ENCODE measurements around the gene YAP1. TPM values are rescaled to one million over a fixed set of nuclear protein-coding genes. Genes with fewer than 3 reads are reported as not detected.

YAP1 gene
- total RNA-seq: under 1 TPM in 1 of 5 experiments, not detected in 4; 0.15 TPM
- not detected for polyA plus RNA-seq
- not detected for total RNA-seq

DNA sequence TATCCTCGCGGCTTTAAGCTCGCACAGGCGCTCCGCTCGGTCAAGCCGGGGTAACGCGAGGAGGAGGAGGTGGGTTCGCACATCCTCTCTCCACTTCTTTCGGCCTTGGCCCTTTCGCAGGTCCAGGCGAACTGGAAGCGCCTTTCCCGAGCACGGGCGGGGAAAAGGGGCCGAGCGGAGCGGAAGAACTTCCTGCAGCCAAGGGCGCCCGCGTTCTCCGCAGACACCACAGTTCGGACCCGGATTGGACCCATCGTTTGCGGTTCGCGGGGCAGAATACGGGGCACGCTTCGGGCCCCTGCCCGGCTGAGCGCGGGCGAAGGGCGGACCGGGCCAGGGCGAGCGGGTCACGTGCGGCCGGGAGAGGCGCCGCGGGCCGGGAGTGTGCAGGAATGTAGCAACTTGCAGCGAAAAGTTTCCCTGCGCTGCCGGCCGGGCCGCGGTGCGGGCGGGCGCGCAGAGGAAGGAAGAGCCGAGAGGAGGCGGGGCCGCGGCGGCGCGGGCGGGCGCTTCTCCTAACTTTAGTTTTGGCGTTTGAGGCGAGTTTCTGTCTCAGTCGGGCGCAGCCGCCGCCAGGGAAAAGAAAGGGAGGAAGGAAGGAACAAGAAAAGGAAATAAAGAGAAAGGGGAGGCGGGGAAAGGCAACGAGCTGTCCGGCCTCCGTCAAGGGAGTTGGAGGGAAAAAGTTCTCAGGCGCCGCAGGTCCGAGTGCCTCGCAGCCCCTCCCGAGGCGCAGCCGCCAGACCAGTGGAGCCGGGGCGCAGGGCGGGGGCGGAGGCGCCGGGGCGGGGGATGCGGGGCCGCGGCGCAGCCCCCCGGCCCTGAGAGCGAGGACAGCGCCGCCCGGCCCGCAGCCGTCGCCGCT is at the start of gene YAP1:
Gene YAP1 (plus strand): TSS at position 552 of the 865 bp plus-strand sequence. CDS start 402 bp downstream, outside the sequence.
- POLR2A ChIA-PET: no interaction called here
- peak within 1 kb of the TSS; percentile 69 for H3K4me3 ChIP-seq (ENCODE audit: low read length)
- peak within 1 kb of the TSS; percentile 88 to 98 (median 94) for H3K4me3 Mint-ChIP-seq
- H3K9me3 Mint-ChIP-seq: peaks cover 0 to 3% (median 0%) of the 10 kb centered on the region in 11 donors
- H3K36me3 Mint-ChIP-seq: no peaks in the 10 kb centered on the region
- CTCF ChIA-PET: no interaction called here
- H3K27me3 Mint-ChIP-seq: peaks cover 26 to 64% (median 58%) of the 10 kb centered on the region in 5 donors
- no peak within 1 kb of the TSS for H3K27ac ChIP-seq (ENCODE audit: low read depth, low read length)
- intact Hi-C loops (cut with micrococcal nuclease): loop anchor here (2.0 to 10.0 kb wide), 3 partner anchors 55 to 362 kb away; partner anchors contain the start of gene CEP126 (in 2 of the 2)
- H3K27ac Mint-ChIP-seq: peak within 1 kb of the TSS in 3 of 9 donors; percentile 25 to 77 (median 65)
- peak; percentile 26 to 70 (median 55) for DNase-seq
- peaks cover 3% of the 10 kb centered on the region in 2 donors for H3K27me3 ChIP-seq (ENCODE audit: control insufficient read depth in 2 of 2, insufficient read depth in 2 of 2, low read length in 2 of 2)
- H3K4me1 ChIP-seq (ENCODE audit: control insufficient read depth in 2 of 2, insufficient read depth in 2 of 2, low read length in 2 of 2): peaks cover 0 to 6% of the 10 kb centered on the region in 2 donors
- no peaks in the 10 kb centered on the region for H3K36me3 ChIP-seq (ENCODE audit: control insufficient read depth in 2 of 3, insufficient read depth in 3 of 3, low read length in 3 of 3)
- H3K9me3 ChIP-seq (ENCODE audit: control insufficient read depth in 2 of 3, low read length in 3 of 3): no peaks in the 10 kb centered on the region
- peak; percentile 85 for ATAC-seq
- H3K4me1 Mint-ChIP-seq: peaks cover 5 to 18% (median 11%) of the 10 kb centered on the region in 7 donors

DNA sequence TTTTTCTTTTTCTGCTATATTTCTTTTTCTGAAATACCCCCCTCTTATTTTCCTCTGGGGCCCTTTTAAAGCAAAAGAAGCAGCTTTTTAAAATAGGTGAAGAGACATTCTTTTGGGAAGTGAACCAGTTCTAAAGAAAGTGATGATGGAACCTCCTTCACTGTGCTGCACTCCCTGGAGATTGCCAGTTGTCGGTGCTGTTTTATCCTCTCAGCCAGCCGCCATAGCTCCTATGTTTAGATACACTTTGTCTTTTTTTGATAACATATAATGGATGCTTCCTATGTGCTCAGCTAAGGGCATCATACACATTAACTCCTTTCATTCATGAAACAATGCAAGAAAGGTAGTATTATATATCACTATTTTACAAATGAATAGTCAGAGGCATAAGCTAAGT is 49.0 kb upstream of the YAP1 start:
- POLR2A ChIA-PET: no interaction called here
- DNase-seq (no peak), ATAC-seq (peak; percentile 12)
- Histone ChIP-seq H3K4me3 (ENCODE audit: low read length) (no peak overlapping the region), H3K9me3 (ENCODE audit: control insufficient read depth in 2 of 3, low read length in 3 of 3) (no peaks in the 10 kb centered on the region), H3K27ac (ENCODE audit: low read depth, low read length) (no peak overlapping the region), H3K27me3 (ENCODE audit: control insufficient read depth in 2 of 2, insufficient read depth in 2 of 2, low read length in 2 of 2) (no peaks in the 10 kb centered on the region), H3K4me1 (ENCODE audit: control insufficient read depth in 2 of 2, insufficient read depth in 2 of 2, low read length in 2 of 2) (no peaks in the 10 kb centered on the region), H3K36me3 (ENCODE audit: control insufficient read depth in 2 of 3, insufficient read depth in 3 of 3, low read length in 3 of 3) (no peaks in the 10 kb centered on the region)
- H3K4me1 Mint-ChIP-seq: no peaks in the 10 kb centered on the region
- H3K27me3 Mint-ChIP-seq: peaks cover 0 to 30% (median 23%) of the 10 kb centered on the region in 5 donors
- H3K27ac Mint-ChIP-seq: no peak overlapping the region
- H3K36me3 Mint-ChIP-seq: no peaks in the 10 kb centered on the region
- intact Hi-C loops (cut with micrococcal nuclease): no loop called here
- CTCF ChIA-PET: no interaction called here
- H3K9me3 Mint-ChIP-seq: peaks cover 0 to 1% (median 0%) of the 10 kb centered on the region in 11 donors
- no peak overlapping the region for H3K4me3 Mint-ChIP-seq

DNA sequence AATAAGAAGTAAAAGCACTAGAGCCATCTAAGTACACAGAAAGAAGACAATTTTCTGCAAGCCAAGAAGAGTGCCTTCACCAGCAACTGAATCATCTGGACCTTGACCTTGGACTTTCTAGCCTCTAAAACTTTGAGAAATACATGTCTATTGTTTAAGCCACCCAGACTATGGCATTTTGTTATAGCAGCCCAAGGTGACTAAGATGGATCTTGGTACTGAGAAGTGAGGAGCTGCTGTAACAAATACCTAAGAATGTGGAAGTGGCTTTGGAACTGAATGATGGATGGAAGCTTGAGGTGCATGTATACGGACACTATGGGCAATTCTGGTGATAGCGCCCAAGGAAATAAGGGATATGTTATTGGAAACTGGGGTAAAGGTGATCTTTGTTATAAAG is 48.1 kb upstream of the YAP1 start:
- H3K27me3 ChIP-seq (ENCODE audit: control insufficient read depth in 2 of 2, insufficient read depth in 2 of 2, low read length in 2 of 2): no peaks in the 10 kb centered on the region
- no peak overlapping the region for H3K27ac Mint-ChIP-seq
- H3K4me3 Mint-ChIP-seq: no peak overlapping the region
- CTCF ChIA-PET: no interaction called here
- H3K4me1 Mint-ChIP-seq: no peaks in the 10 kb centered on the region
- no peak for ATAC-seq
- H3K36me3 Mint-ChIP-seq: no peaks in the 10 kb centered on the region
- DNase-seq: no peak
- no peak overlapping the region for H3K4me3 ChIP-seq (ENCODE audit: low read length)
- intact Hi-C loops (cut with micrococcal nuclease): no loop called here
- H3K9me3 ChIP-seq (ENCODE audit: control insufficient read depth in 2 of 3, low read length in 3 of 3): no peaks in the 10 kb centered on the region
- peaks cover 0 to 30% (median 23%) of the 10 kb centered on the region in 5 donors for H3K27me3 Mint-ChIP-seq
- peaks cover 0 to 1% (median 0%) of the 10 kb centered on the region in 11 donors for H3K9me3 Mint-ChIP-seq
- POLR2A ChIA-PET: no interaction called here
- H3K27ac ChIP-seq (ENCODE audit: low read depth, low read length): no peak overlapping the region
- H3K36me3 ChIP-seq (ENCODE audit: control insufficient read depth in 2 of 3, insufficient read depth in 3 of 3, low read length in 3 of 3): no peaks in the 10 kb centered on the region
- H3K4me1 ChIP-seq (ENCODE audit: control insufficient read depth in 2 of 2, insufficient read depth in 2 of 2, low read length in 2 of 2): no peaks in the 10 kb centered on the region

GRCh38 chr11:102064316-102064715 is 45.9 kb upstream of the YAP1 start:
- Mint-ChIP-seq H3K36me3 (peaks cover 0 to 3% (median 0%) of the 10 kb centered on the region in 5 donors), H3K4me1 (no peaks in the 10 kb centered on the region), H3K4me3 (no peak overlapping the region), H3K9me3 (peaks cover 0 to 3% (median 0%) of the 10 kb centered on the region in 11 donors), H3K27ac (no peak overlapping the region), H3K27me3 (peaks cover 0 to 26% (median 19%) of the 10 kb centered on the region in 5 donors)
- DNase-seq (no peak), ATAC-seq (no peak)
- H3K27ac ChIP-seq (ENCODE audit: low read depth, low read length): no peak overlapping the region
- ChIA-PET POLR2A (no interaction called here), CTCF (no interaction called here)
- no peak overlapping the region for H3K4me3 ChIP-seq (ENCODE audit: low read length)
- intact Hi-C loops (cut with micrococcal nuclease): no loop called here
- H3K27me3 ChIP-seq (ENCODE audit: control insufficient read depth in 2 of 2, insufficient read depth in 2 of 2, low read length in 2 of 2): no peaks in the 10 kb centered on the region
- no peaks in the 10 kb centered on the region for H3K9me3 ChIP-seq (ENCODE audit: control insufficient read depth in 2 of 3, low read length in 3 of 3)
- H3K4me1 ChIP-seq (ENCODE audit: control insufficient read depth in 2 of 2, insufficient read depth in 2 of 2, low read length in 2 of 2): no peaks in the 10 kb centered on the region
- no peaks in the 10 kb centered on the region for H3K36me3 ChIP-seq (ENCODE audit: control insufficient read depth in 2 of 3, insufficient read depth in 3 of 3, low read length in 3 of 3)

DNA sequence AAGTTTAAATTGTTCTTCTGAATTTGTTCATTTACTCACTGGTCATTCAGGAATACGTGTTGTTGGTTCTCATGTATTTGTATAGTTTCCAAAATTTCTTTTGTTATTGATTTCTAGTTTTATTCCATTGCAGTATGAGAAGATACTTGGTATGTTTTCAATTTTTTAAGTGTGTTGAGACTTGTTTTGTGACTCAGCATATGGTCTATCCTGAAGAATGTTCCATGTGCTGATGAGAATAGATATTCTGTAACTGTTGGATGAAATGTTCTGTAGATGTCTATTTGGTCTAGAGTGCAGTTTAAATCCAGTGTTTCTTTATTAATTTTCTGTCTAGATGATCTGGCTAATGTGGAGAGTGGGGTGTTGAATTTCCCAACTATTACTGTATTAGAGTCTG is 39.5 kb upstream of the YAP1 start:
- Histone ChIP-seq H3K4me1 (ENCODE audit: control insufficient read depth in 2 of 2, insufficient read depth in 2 of 2, low read length in 2 of 2) (no peaks in the 10 kb centered on the region), H3K27me3 (ENCODE audit: control insufficient read depth in 2 of 2, insufficient read depth in 2 of 2, low read length in 2 of 2) (no peaks in the 10 kb centered on the region), H3K27ac (ENCODE audit: low read depth, low read length) (no peak overlapping the region), H3K9me3 (ENCODE audit: control insufficient read depth in 2 of 3, low read length in 3 of 3) (peaks cover 0 to 7% (median 5%) of the 10 kb centered on the region in 3 experiments), H3K4me3 (ENCODE audit: low read length) (no peak overlapping the region), H3K36me3 (ENCODE audit: control insufficient read depth in 2 of 3, insufficient read depth in 3 of 3, low read length in 3 of 3) (no peaks in the 10 kb centered on the region)
- ChIA-PET POLR2A (no interaction called here), CTCF (no interaction called here)
- ATAC-seq: no peak
- Mint-ChIP-seq H3K36me3 (peaks cover 0 to 8% (median 1%) of the 10 kb centered on the region in 5 donors), H3K27me3 (peaks cover 0 to 7% (median 6%) of the 10 kb centered on the region in 5 donors), H3K4me1 (no peaks in the 10 kb centered on the region), H3K9me3 (peaks cover 4 to 44% (median 26%) of the 10 kb centered on the region in 11 donors), H3K4me3 (no peak overlapping the region), H3K27ac (no peak overlapping the region)
- no peak for DNase-seq
- intact Hi-C loops (cut with micrococcal nuclease): no loop called here

DNA sequence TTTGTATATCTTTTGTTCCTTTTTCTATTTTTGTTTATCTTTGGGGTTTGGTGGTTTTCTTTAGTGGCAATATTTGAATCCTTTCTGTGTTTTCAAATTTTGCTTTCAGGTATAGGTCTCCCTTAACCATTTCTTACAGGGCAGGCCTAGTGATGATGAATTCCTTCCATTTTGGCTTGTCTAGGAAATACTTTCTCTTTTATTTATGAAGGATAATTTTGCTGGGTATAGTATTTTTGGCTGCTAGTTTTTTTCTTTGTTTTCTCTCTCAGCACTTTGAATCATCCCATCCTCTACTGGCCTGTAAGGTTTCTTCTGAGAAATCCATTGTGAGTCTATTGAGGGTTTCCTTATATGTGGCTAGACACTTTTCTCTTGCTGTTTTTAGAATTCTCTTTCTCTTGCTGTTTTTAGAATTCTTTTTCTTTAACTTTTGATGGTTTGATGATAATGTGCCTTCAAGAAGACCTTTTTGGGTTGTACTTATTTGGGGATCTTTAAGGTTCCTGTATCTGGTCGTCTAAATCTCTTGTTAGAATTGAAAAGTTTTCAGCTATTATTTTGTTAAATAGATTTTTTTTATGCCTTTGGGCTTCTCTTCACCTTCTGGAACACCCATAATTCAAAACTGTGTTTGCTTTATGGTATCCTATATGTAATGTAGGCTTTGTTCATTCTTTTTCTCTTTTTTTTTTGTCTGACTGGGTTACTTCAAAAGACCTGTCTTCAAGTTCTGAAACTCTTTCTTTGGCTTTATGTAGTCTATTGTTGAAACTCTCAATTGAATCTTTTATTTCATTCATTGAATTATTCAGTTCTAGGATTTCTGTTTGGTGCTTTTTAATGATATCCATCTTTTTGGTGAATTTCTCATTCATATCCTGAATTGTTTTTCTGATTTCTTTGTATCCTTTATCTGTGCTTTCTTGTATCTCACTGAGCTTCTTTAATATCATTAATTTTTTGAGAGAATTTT is 38.5 kb upstream of the YAP1 start:
- Mint-ChIP-seq H3K4me3 (no peak overlapping the region), H3K9me3 (peaks cover 4 to 44% (median 26%) of the 10 kb centered on the region in 11 donors), H3K27ac (no peak overlapping the region), H3K27me3 (peaks cover 0 to 12% (median 10%) of the 10 kb centered on the region in 5 donors), H3K4me1 (no peaks in the 10 kb centered on the region), H3K36me3 (peaks cover 0 to 8% (median 1%) of the 10 kb centered on the region in 5 donors)
- ChIA-PET CTCF (no interaction called here), POLR2A (no interaction called here)
- Histone ChIP-seq H3K9me3 (ENCODE audit: control insufficient read depth in 2 of 3, low read length in 3 of 3) (peaks cover 0 to 7% (median 5%) of the 10 kb centered on the region in 3 experiments), H3K27ac (ENCODE audit: low read depth, low read length) (no peak overlapping the region), H3K36me3 (ENCODE audit: control insufficient read depth in 2 of 3, insufficient read depth in 3 of 3, low read length in 3 of 3) (no peaks in the 10 kb centered on the region), H3K4me3 (ENCODE audit: low read length) (no peak overlapping the region), H3K4me1 (ENCODE audit: control insufficient read depth in 2 of 2, insufficient read depth in 2 of 2, low read length in 2 of 2) (no peaks in the 10 kb centered on the region), H3K27me3 (ENCODE audit: control insufficient read depth in 2 of 2, insufficient read depth in 2 of 2, low read length in 2 of 2) (no peaks in the 10 kb centered on the region)
- ATAC-seq (no peak), DNase-seq (no peak)
- intact Hi-C loops (cut with micrococcal nuclease): no loop called here
